Measurements from ENCODE around the gene PDE4A. TPM values are rescaled to one million over a fixed set of nuclear protein-coding genes. Genes with fewer than 3 reads are reported as not detected.
"Not testable (repeated sequence)": the region's sequence is repeated elsewhere in the genome, so short reads cannot be mapped to it uniquely, and the experiment has no call there.

Gene PDE4A
- total and polyA plus RNA-seq, 9 donors: 0.71 to 4.8 (median 2.6) TPM

GRCh38 chr19:10461047-10461949 is 41.0 kb downstream of the PDE4A start:
- H3K27me3 ChIP-seq: no peaks in the 10 kb centered on the region
- 2 to 5% (median 5%) methylated on average over 41 to 45 of the region's 45 CpGs for WGBS, 3 donors
- no peak overlapping the region for H3K27ac ChIP-seq
- H3K9me3 ChIP-seq: no peaks in the 10 kb centered on the region
- H3K4me3 ChIP-seq: peak overlapping the region; percentile 37
- H3K36me3 ChIP-seq: no peaks in the 10 kb centered on the region
- TF ChIP-seq EP300 (IDR thresholded peaks at IDR 0.05): no peak
- TF ChIP-seq CTCF (IDR thresholded peaks at IDR 0.05): no peak
- no peak for TF ChIP-seq POLR2A (IDR thresholded peaks at IDR 0.05)
- peaks cover 4% of the 10 kb centered on the region for H3K4me1 ChIP-seq (ENCODE audit: insufficient read depth)
- intact Hi-C loops (cut with DNase I): no loop called here
- DNase-seq: peak; percentile 94 to 97 (median 97)

DNA sequence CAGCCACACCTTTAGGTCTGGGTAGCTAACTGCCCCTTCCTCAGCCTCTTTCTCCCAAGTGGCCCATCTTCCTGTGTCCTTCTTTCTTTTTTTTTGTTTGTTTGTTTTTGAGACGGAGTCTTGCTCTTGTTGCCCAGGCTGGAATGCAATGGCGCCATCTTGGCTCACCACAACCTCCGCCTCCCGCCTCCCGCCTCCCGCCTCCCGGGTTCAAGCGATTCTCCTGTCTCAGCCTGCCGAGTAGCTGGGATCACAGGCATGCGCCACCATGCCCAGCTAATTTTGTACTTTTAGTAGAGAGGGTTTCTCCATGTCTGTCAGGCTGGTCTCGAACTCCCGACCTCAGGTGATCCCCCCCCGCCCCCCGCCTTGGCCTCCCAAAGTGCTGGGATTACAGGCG is 41.7 kb downstream of the PDE4A start:
- intact Hi-C loops (cut with DNase I); H3K4me3 ChIP-seq; H3K9me3 ChIP-seq; H3K27ac ChIP-seq; H3K36me3 ChIP-seq; H3K27me3 ChIP-seq; H3K4me1 ChIP-seq (ENCODE audit: insufficient read depth): not testable (repeated sequence)
- DNase-seq: peak in 2 of 5 donors; percentile 43 to 46
- WGBS, 3 donors: 83 to 90% (median 85%) methylated on average over 15 of the region's 15 CpGs

GRCh38 chr19:10462557-10462956 is 42.2 kb downstream of the PDE4A start:
- H3K36me3 ChIP-seq: no peaks in the 10 kb centered on the region
- intact Hi-C loops (cut with DNase I): no loop called here
- H3K27me3 ChIP-seq: no peaks in the 10 kb centered on the region
- H3K9me3 ChIP-seq: no peaks in the 10 kb centered on the region
- no peak for DNase-seq
- H3K4me1 ChIP-seq (ENCODE audit: insufficient read depth): peaks cover 4% of the 10 kb centered on the region
- no peak overlapping the region for H3K27ac ChIP-seq
- WGBS, 3 donors: 85 to 90% (median 86%) methylated on average over 4 of the region's 4 CpGs
- no peak overlapping the region for H3K4me3 ChIP-seq
- no peak for TF ChIP-seq CTCF (IDR thresholded peaks at IDR 0.05)
- TF ChIP-seq POLR2A (IDR thresholded peaks at IDR 0.05): no peak
- TF ChIP-seq EP300 (IDR thresholded peaks at IDR 0.05): no peak

- no peak overlapping the region for H3K27ac ChIP-seq
- no peaks in the 10 kb centered on the region for H3K36me3 ChIP-seq
- TF ChIP-seq CTCF (IDR thresholded peaks at IDR 0.05) (no peak), POLR2A (IDR thresholded peaks at IDR 0.05) (no peak), EP300 (IDR thresholded peaks at IDR 0.05) (no peak)
- H3K9me3 ChIP-seq: no peaks in the 10 kb centered on the region
- no peak for DNase-seq
- H3K27me3 ChIP-seq: no peaks in the 10 kb centered on the region
- intact Hi-C loops (cut with DNase I): no loop called here
- no peak overlapping the region for H3K4me3 ChIP-seq
- WGBS, 3 donors: 71 to 82% (median 78%) methylated on average over 5 of the region's 5 CpGs
- H3K4me1 ChIP-seq (ENCODE audit: insufficient read depth): peaks cover 4% of the 10 kb centered on the region
Observed at GRCh38 chr19:10464456-10464855, 44.1 kb downstream of the PDE4A start.

DNA sequence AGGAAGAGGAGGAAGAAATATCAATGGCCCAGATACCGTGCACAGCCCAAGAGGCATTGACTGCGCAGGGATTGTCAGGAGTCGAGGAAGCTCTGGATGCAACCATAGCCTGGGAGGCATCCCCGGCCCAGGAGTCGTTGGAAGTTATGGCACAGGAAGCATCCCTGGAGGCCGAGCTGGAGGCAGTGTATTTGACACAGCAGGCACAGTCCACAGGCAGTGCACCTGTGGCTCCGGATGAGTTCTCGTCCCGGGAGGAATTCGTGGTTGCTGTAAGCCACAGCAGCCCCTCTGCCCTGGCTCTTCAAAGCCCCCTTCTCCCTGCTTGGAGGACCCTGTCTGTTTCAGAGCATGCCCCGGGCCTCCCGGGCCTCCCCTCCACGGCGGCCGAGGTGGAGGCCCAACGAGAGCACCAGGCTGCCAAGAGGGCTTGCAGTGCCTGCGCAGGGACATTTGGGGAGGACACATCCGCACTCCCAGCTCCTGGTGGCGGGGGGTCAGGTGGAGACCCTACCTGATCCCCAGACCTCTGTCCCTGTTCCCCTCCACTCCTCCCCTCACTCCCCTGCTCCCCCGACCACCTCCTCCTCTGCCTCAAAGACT is 46.9 kb downstream of the PDE4A start:
- intact Hi-C loops (cut with DNase I): no loop called here
- 86 to 88% (median 88%) methylated on average over 14 to 20 of the region's 20 CpGs for WGBS, 3 donors
- Histone ChIP-seq H3K27me3 (no peaks in the 10 kb centered on the region), H3K4me1 (ENCODE audit: insufficient read depth) (no peaks in the 10 kb centered on the region), H3K4me3 (no peak overlapping the region), H3K36me3 (no peaks in the 10 kb centered on the region), H3K27ac (no peak overlapping the region), H3K9me3 (no peaks in the 10 kb centered on the region)
- TF ChIP-seq POLR2A (IDR thresholded peaks at IDR 0.05): no peak
- no peak for TF ChIP-seq CTCF (IDR thresholded peaks at IDR 0.05)
- TF ChIP-seq EP300 (IDR thresholded peaks at IDR 0.05): no peak
- no peak for DNase-seq

All from ovary (tissue), 9 donors.